ENCODE data around the gene KIN. TPM values are rescaled to one million over a fixed set of nuclear protein-coding genes. Genes with fewer than 3 reads are reported as not detected.
"Not testable (repeated sequence)": the region's sequence is repeated elsewhere in the genome, so short reads cannot be mapped to it uniquely, and the experiment has no call there.

The KIN gene
- polyA plus RNA-seq, 3 donors = 17.4 to 23.7 (median 18.6) TPM

DNA sequence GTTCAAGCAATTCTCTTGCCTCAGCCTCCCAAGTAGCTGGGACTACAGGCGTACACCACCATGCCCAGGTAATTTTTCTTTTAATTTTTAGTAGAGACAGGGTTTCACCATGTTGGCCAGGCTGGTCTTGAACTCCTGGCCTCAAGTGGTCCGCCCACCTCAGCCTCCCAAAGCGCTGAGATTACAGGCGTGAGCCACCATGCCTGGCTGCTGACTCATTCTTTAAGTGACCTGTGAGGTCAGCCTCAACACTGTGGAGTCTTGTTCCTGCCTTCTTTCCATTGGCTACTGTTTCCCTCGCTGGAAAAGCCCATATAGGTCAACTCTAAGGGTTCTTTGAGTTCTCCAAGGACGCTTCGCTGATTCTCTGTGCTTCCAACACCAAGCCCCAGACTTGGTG is 39.2 kb downstream of the KIN start:
- DNase-seq = not testable (repeated sequence)

DNA sequence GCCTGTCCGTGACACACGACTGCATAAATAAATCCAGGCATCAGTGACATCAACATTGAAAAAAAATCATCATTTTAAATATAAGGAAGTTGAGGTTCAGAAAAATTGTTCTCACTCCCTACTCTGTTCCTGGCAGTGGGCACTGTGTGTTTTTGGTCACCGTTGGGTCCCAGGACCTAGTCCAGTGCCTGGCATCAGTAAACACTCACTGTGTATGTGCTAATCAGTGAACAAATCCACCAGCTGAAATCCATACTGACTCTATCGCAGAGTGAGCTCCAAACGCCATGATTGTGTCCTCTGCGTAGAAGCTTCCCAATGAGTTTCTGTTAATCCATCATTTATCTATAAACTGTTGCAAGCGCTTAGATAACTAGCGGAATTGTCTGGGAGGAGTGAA is 43.5 kb downstream of the KIN start:
- DNase-seq = no peak

DNA sequence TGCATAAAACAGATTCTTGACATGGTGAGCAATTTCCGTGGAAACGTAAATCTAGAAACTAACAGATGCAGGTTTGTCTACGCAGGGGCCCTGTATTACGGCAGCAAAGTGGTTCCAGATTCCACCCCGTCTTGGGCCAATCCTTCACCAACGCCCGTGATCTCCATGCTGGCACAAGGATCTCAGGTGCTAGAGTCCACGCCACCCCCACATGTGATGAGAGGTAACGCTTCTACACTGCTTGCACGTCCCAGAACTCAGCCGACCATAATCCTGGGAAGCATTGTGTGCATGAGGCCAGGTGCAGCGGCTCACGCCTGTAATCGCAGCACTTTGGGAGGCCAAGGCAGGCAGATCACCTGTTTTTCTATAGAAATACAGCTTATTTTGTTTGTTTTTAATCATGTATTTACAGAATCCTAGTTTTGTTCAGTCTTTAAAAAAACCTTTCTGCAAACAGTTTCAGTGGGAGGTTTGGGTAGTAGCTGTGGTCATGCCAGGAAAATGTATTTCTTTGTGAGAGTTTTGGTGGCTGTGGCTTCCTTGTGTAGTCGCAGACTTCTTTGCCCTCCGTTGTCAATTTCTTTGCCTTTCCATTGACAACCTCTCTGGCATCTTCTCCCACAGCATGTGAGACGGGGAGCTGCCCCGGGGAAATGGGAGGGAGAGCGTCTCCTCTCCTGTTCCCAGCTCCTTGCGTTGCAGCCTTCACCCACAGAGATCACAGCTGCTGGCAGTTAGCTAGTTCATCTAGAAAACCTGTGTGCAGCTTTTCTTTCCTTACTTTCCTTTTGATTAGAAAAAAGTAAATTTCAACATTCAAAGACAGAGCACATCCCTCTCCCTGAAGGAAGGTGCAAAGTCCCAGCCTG is 49.0 kb downstream of the KIN start:
- no peak for DNase-seq

DNA sequence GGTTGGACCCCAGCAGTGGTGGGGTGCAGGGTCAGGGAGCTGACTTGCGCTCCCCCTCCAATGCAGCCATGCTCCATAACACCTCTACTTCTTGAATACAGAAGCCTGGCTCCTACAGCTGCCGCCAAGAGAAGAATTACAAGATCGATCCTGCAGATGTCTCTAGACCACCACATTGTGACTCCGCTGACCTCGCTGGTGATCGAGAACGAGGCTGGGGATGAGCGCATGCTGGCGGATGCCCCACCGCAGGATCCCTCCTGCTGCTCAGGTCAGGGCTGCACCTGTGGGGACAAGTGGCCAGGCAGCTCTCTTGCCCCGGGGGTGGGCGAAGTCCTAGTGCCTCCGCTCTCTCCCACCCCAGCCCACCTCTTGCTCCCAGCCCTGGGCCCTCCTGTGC is 53.0 kb downstream of the KIN start:
- no peak for DNase-seq

DNA sequence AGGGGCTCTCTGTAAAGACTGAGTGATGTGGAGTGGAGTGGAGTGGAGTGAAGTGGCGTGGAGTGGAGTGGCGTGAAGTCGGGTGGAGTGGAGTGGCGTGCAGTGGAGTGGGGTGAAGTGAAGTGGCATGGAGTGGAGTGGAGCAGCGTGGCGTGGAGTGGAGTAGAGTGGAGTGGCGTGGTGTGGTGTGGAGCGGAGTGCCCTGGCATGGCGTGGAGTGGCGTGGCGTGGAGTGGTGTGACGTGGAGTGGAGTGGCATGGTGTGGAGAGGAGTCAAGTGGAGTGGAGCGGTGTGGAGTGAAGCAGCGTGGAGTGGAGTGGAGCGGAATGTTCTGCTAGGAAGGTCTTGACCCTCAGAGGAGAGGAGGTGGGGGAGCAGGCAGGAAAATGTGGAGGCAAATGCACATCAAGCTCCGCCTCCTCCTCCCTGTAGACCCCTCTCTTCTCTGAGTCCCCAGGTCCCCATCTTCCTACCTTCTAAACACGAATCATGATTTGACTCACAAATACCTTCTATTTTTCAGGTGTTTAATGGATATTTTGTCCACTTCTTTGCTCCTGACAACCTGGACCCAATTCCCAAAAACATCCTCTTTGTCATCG is 64.8 kb downstream of the KIN start:
- DNase-seq = no peak

DNA sequence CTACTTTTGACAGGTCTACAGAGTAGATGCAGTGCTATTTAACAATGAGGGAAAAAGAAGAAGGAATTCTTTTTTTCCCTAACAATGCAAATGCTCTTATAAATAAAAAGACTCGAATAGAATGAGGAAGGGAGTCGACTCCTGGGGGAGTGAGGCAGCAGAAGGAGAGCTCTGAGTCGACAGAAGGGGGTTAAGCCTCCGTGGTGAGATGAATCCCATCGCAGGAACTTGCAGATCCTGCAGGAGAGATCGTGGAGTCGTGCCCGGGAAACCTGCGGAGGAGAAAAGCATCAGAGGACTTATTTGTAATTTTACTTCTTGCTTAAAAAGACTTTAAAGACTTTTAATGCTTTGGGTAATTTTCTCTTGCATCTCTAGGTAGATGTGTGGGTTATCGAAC is 67.3 kb downstream of the KIN start:
- DNase-seq = no peak

DNA sequence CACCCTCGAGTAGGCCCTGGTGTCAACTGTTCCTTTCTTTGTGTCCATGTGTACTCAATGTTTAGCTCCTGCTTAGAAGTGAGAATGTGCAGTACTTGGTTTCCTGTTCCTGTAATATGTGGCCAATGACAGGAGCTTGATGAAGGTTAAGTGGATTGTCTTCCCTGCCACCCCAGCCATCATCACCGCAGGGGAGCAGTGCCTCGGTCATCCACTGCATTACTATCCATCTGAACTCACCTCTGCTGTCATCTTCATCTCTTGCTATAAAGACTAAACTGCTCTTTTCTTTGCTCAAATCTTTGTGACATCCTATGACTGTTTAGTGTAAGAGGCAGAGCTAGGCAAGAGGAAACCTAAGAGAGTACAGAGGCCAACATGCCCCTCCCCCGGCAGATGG is 69.1 kb downstream of the KIN start:
- no peak for DNase-seq

DNA sequence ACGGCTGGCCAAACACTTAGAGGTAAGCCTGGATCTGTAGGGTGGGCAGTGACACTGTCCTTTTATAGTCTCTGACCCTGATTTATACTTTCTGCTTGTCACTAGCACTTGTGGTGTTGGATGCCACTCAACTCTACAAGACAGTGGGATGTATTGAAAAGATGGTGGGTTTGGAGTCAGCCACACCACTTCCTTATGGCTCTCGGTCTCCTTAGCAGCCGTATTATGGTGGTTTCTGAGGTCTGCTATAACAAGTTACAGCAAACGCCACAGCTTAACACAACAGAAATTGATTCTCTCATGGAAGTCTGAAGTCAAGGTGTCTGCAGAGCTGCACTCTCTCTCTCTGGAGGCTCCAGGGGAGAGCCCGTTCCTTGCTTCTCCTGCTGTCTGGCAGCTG is 70.0 kb downstream of the KIN start:
- DNase-seq = no peak

DNA sequence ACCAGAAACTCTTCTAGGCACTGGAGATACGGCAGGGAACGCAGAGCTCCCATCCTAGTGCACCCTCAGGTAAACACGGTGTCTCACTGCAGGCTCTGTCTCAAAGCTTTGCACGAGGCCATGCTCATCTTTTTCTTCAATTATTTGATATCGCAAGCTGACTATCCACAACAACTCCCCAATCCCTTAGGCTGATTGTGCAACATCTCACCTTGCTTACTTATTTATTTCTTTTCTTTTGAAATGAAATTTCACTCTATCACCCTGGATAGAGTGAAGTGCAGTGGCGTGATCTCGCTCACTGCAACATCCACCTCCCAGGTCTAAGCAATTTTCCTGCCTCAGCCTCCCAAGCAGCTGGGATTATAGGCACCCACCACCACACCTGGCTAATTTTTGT is 72.3 kb downstream of the KIN start:
- no peak for DNase-seq

DNA sequence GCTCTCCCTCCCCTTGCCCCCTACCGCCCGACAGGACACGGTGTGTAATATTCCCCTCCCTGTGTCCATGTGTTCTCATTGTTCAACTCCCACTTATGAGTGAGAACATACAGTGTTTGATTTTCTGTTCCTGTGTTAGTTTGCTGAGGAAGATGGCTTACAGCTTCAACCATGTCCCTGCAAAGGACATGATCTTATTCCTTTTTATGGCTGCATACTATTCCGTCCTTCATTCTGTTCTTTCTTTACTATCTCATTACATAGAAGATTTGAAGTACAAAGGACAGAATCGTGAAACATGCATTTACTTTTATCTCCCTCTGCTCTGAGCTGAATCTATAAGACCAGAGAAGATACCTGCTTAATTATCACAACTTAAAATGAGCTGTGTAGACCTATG is 76.7 kb downstream of the KIN start:
- DNase-seq = not testable (repeated sequence)

DNA sequence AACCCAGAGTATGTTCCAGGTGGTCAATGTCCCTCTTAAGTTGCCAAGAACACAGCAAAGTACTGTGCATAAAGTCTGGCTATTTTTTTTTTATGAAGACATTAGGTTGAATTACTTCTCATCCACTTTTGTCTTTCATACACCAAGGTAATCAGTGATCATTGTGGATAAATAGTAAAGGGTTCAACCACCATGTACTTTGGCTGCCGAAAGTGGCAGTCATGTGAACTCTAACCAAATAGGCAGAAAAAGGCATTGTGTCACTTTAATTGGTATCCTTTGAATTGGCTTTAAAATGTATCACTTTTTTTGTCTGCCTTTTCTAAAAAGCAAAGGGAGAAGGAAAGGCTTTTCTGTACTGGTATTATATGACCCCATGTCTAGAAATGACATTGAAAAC is 77.3 kb downstream of the KIN start:
- DNase-seq = no peak

DNA sequence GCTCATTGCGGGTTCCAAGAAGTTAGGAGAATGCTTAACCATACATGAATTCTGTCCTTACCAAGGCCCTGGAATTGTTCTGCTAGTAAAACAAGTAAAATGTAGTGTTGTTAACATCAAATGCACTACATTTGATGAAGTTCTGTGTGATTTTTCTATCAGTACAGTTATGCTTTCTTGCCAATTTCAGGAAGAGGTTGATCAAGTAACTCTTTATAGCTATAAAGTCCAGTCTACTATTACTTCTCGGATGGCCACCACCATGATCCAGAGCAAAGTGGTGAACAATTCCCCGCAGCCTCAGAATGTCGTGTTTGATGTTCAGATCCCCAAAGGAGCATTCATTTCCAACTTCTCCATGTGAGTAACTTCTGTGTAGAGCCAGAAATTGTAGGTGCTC is 79.0 kb downstream of the KIN start:
- DNase-seq = no peak

DNA sequence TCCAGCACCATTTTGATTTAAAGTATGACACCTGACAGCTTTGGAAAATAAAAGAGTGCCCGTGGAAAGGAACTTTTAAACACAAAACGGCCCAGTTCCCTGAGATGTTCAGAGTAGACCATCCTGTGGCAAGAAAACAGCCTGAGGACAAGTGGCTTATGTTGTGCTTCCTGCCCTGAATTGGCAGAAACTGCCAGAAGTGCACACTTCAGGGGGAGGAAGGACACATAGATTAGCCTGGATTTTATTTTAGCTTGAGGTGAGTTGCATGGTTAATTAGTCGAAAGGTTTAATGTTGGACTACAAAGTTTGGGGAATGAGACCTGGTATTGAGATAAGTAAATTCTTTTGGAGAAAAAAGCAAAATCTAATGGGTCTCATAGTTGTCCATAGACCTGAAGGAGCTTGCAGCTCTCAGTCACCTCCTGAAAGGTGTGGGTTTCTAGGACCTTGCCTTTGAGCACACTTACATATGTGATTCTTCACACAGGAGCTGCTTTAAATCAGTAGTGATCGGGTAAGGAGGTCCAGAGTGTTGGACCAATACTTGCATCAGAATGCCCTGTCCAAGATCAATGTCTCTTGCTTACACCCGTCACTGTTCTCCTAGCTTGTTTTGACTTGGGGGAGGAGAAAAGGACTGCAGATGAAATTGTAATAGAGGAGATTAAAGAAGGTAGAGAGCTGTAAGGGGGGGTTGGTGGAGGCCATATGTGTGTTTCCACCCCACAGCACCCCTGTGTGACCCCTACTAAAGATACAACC is 79.8 kb downstream of the KIN start:
- DNase-seq = no peak

DNA sequence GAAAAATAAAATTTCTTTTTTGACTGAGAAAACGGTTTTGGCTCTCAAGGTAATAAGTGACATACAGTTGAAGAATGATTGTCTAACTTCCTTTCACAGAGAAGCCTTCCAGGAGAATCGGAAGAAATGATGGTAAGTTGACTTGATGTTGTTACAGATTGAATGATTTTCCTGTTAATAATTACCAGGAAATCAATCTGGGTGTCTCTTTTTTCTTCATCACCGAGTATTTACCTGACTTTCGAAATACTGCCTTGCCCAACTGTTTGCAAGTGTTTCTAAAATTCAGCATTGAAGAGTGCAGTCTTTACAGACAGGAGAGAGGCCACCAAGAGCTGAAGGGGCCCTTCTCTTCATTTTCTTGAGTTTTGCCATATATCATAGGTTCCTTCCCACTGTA is 80.7 kb downstream of the KIN start:
- no peak for DNase-seq

DNA sequence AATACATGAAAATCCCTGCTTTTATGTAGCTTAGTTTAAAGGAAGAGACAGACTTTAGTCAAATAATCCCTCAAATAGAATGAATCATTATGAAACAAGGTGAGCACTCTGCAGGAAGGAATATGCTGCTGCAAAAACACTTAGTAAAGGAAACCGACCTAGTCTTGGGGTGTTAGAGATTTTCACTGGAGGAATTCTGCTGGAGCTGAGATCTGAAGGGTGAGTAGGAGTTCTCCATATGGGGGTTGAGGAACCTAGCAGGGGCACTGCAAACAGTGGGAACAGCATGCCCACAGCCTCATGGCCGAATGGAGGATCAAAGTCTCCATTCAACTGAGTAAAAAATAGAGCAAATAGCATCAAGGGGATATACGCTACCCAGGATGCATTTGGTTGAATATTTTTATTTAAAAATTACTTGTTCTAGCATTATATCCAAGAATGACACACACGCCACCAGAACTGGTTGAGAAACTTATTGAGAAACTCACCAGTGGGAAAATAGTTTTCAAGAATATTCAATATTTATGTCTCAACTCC is 81.2 kb downstream of the KIN start:
- no peak for DNase-seq

DNA sequence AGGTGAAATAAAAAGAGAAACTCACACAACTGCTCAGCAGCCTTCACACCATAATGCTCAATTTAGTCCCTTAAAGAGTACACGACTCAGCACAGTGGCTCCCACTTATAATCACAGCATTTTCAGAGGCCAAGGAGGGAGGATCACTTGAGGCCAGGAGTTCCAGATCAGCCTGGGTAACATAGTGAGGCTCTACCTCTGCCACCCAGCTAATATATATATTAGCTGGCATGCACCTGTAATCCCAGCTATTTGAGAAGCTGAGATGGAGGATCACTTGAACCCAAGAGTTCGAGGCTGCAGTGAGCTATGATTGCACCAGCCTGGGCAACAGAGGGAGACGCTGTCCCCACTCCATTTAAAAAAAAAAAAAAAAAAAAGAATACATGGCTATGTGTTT is 82.5 kb downstream of the KIN start:
- DNase-seq = no peak

DNA sequence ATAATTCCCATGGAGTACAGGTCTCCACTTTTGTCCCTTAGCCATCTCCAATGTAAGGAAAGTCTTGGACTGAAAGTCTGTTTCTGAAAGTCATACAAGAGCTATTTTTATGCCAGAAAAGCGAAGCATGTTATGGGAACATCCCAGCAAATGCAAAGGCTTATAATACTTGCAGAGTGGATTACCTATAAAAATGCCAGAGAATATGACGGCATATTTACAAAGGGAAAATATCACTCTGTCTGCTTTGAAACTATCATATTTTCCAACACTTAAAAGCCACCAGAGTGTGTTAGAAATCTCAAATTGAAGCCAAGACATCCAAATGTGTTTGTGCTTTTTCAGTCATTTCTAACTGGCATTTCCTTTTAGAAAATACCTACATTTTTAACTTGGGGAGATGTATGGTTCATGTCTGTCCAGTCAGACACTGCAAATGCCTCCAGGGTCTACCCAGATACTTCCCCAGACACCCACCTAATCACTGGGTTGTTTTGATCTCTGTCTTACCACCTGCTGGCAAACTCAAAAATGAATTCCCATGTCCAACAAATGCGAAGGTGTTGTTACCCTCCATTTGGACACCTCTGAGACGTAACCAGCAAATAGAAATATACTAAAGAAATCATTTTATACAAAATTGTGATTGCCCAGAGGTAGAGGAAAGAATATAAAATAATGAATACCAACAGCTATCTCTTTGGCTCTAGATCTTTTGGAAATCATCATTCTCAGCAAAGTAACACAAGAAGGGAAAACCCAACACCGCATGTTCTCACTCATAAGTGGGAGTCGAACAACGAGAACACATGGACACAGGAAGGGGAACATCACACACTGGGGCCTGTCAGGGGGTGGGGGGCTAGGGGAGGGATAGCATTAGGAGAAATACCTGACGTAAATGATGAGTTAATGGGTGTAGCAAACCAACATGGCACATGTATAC is 83.4 kb downstream of the KIN start:
- no peak for DNase-seq

DNA sequence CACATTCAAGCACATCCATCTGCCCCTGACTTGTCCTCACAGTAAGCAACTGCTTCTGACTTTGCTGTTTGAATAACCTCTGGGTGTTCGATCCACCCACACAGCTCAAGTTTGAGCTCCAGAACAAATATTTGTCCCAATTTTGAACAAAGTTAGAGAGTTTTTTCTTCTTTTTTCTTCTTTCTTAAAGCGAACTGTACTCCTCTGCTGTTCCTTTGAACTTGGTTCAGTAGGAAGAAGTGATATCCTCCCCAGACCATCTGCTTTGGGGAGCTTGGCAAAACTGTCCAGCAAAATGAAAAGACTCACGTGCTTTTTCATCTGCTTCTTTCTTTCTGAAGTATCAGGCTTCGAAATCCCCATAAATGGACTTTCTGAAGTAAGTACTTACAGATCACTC is 84.7 kb downstream of the KIN start, which contains the start of gene ITIH2:
Gene ITIH2 (plus strand): TSS at position 177 of the 400 bp plus-strand sequence. CDS start 119 bp downstream, at position 296.
- DNase-seq = no peak

DNA sequence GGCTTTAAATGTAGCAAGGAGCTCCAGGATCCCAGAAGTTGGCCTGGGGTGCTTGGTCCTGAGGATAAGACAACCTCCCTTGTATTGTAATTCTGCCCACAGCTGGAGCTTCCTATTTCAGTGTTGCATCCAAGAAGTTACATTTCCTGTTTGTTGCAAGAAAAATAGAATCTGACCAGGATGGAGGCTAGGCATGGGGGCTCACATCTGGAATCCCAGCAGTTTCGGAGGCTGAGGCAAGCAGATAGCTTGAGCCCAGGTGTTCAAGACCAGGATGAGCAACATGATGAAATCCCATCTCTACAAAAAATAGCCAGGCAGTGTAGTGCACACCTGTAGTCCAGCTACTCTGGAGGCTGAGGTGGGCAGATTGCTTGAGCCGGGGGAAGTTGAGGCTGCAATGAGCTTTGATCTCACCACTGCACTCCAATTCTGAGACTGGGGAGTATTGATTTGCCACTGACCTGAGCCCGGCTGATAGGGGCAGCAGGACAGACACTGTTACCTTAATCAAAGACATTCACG is 85.4 kb downstream of the KIN start:
- no peak for DNase-seq

DNA sequence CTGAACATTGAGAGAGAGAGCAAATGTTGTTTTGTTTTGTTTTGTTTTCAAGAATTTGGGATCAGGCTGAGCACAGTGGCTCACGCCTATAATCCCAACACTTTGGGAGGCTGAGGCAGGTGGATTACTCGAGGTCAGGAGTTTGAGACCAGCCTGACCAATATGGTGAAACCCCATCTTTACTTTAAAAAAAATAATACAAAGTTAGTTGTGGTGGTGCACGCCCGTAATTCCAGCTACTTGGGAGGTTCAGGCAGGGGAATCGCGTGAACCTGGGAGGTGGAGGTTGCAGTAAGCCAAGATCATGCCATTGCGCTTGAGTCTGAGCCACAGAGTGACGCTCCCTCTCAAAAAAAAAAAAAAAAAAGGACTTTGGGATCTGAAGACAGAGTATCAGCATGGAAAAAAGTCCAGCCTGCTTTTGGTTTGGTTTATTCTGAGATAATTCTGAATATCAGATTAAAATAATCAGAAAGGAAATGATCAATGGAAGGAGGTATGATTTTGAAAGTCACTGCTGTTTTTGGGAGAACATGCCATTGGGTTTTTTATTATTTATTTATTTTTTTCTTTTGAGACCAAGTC is 86.5 kb downstream of the KIN start:
- DNase-seq = no peak
